GM23338 (cell line): Measurements from ENCODE around the gene EYS. TPM values are rescaled to one million over a fixed set of nuclear protein-coding genes. Genes with fewer than 3 reads are reported as not detected.

ENCODE experiments used
- ATAC-seq: fragments of 200-7000 bp; cut with Tn5 transposase; 3 replicates; pipeline ENCODE4 v1.9.1; 2020
- DNase-seq: peaks from one replicate; pipeline ENCODE4 v3.0.0-alpha.2; 2015; ENCODE audit warnings: low spot score
- H2AFZ ChIP-seq: fragments of 200-600 bp; sonication (generic); 2 replicates; pipeline ENCODE4 v1.8.0; 2016; ENCODE audit warnings: antibody characterized with exemption, mild to moderate bottlenecking, moderate library complexity
- H3F3A ChIP-seq: fragments of 200-600 bp; sonication (generic); replicated peaks from 2 replicates; pipeline ENCODE4 v1.8.0; 2017; ENCODE audit warnings: antibody characterized with exemption, mixed run types, low read depth
- H3K27ac ChIP-seq: fragments of 200-600 bp; sonication (generic); 2 replicates; pipeline ENCODE4 v1.6.1; 2016; ENCODE audit warnings: low read depth
- H3K27me3 ChIP-seq: fragments of 200-600 bp; sonication (generic); 2 replicates; pipeline ENCODE4 v1.8.0; 2016; ENCODE audit warnings: mild to moderate bottlenecking, mixed run types, moderate library complexity; ENCODE audit not compliant: insufficient read depth
- H3K36me3 ChIP-seq: fragments of 200-600 bp; sonication (generic); 2 replicates; pipeline ENCODE4 v1.8.0; 2016; ENCODE audit warnings: mild to moderate bottlenecking; ENCODE audit not compliant: insufficient read depth
- H3K4me1 ChIP-seq: fragments of 200-600 bp; sonication (generic); 2 replicates; pipeline ENCODE4 v1.8.0; 2016; ENCODE audit warnings: mild to moderate bottlenecking, moderate library complexity; ENCODE audit not compliant: insufficient read depth
- H3K4me2 ChIP-seq: fragments of 200-600 bp; sonication (generic); 2 replicates; pipeline ENCODE4 v1.7.1; 2017; ENCODE audit warnings: mixed run types
- H3K4me3 ChIP-seq: fragments of 200-600 bp; sonication (generic); 2 replicates; pipeline ENCODE4 v1.6.1; 2016; ENCODE audit warnings: mixed run types
- H3K79me2 ChIP-seq: fragments of 200-600 bp; sonication (generic); replicated peaks from 2 replicates; pipeline ENCODE4 v1.8.0; 2017; ENCODE audit warnings: mild to moderate bottlenecking; ENCODE audit not compliant: insufficient read depth
- H3K9me2 ChIP-seq: fragments of 200-600 bp; sonication (generic); 2 replicates; pipeline ENCODE4 v1.8.0; 2017; ENCODE audit not compliant: insufficient read depth
- H4K20me1 ChIP-seq: fragments of 200-600 bp; sonication (generic); replicated peaks from 2 replicates; pipeline ENCODE4 v1.8.0; 2017; ENCODE audit warnings: mild to moderate bottlenecking; ENCODE audit not compliant: insufficient read depth
- H3K27ac Mint-ChIP-seq: 2 replicates; pipeline ENCODE4 v1.8.0; 2020; ENCODE audit warnings: inconsistent platforms, mild to moderate bottlenecking, moderate library complexity, mixed read lengths
- H3K27me3 Mint-ChIP-seq: 3 replicates; pipeline ENCODE4 v1.8.0; 2022; ENCODE audit warnings: low read depth, mild to moderate bottlenecking, moderate library complexity, mixed read lengths, inconsistent platforms; ENCODE audit not compliant: insufficient read depth, poor library complexity
- H3K36me3 Mint-ChIP-seq: 3 replicates; pipeline ENCODE4 v1.8.0; 2021; ENCODE audit warnings: low read depth, mild to moderate bottlenecking, inconsistent platforms, moderate library complexity, mixed read lengths
- H3K4me1 Mint-ChIP-seq: 3 replicates; pipeline ENCODE4 v1.8.0; 2020; ENCODE audit warnings: mild to moderate bottlenecking, inconsistent platforms, mixed read lengths
- H3K4me3 Mint-ChIP-seq: 3 replicates; pipeline ENCODE4 v1.8.0; 2021; ENCODE audit warnings: moderate library complexity, mild to moderate bottlenecking, inconsistent platforms, mixed read lengths
- H3K9me3 Mint-ChIP-seq: 3 replicates; pipeline ENCODE4 v1.8.0; 2020; ENCODE audit warnings: moderate library complexity, mild to moderate bottlenecking, inconsistent platforms, mixed read lengths
- CTCF ChIP-seq, 2 experiments: fragments of 200-600 bp in 1 of 2; sonication (generic) in 1 of 2; conservative IDR thresholded peaks; 2 replicates each; pipeline versions ENCODE4 v1.5.1 to v1.6.1; 2016 to 2017; ENCODE audit warnings: antibody characterized with exemption in 2 of 2, low read depth in 2 of 2, mild to moderate bottlenecking in 2 of 2, moderate library complexity in 1 of 2
- ETS1 ChIP-seq: IDR thresholded peaks from 2 replicates; pipeline ENCODE4 v1.6.1; 2016; ENCODE audit warnings: antibody characterized with exemption
- EZH2 ChIP-seq: fragments of 200-600 bp; sonication (generic); IDR thresholded peaks from one replicate; pipeline ENCODE4 v1.8.0; 2017; ENCODE audit warnings: antibody characterized with exemption, mild to moderate bottlenecking, low read depth; ENCODE audit not compliant: unreplicated experiment
- JUNB ChIP-seq: IDR thresholded peaks from one replicate; pipeline ENCODE4 v1.6.1; 2016; ENCODE audit warnings: antibody characterized with exemption; ENCODE audit not compliant: unreplicated experiment
- POLR2AphosphoS5 ChIP-seq: IDR thresholded peaks from 2 replicates; pipeline ENCODE4 v1.6.1; 2016; ENCODE audit warnings: antibody characterized with exemption, low read depth
- REST ChIP-seq: IDR thresholded peaks from one replicate; pipeline ENCODE4 v1.6.1; 2018; ENCODE audit warnings: antibody characterized with exemption; ENCODE audit not compliant: unreplicated experiment
- STAT1 ChIP-seq: IDR thresholded peaks from one replicate; pipeline ENCODE4 v1.6.1; 2016; ENCODE audit warnings: antibody characterized with exemption; ENCODE audit not compliant: unreplicated experiment
- ZNF114 ChIP-seq: fragments of 250-450 bp; sonication (Bioruptor Pico); IDR thresholded peaks from 2 replicates; pipeline ENCODE4 v1.5.0; 2020; ENCODE audit warnings: mild to moderate bottlenecking, moderate library complexity
- ZNF462 ChIP-seq: fragments of 250-450 bp; sonication (Bioruptor Pico); IDR thresholded peaks from 2 replicates; pipeline ENCODE4 v1.5.0; 2020; ENCODE audit warnings: mild to moderate bottlenecking, moderate library complexity
- polyA plus RNA-seq: library from polyadenylated mRNA; unstranded; fragments of >200 nt; fragmentation: Nextera tagmentation; extraction: Ambion mirVana; gene quantifications from 2 replicates; pipeline ENCODE4 v1.2.1, GENCODE V29; 2016
- total RNA-seq: library from RNA; depleted of rRNA; stranded (reverse); fragments of >200 nt; shearing (Covaris generic); gene quantifications from 2 replicates; pipeline ENCODE4 v1.2.3, GENCODE V29; 2014

EYS gene
- total and polyA plus RNA-seq, 2 experiments from 2014 or later = 0.38 to 0.52 TPM

- Histone ChIP-seq H3K27ac (no peak overlapping the region), H3K4me1 (no peaks in the 10 kb centered on the region), H3K79me2 (no peaks in the 10 kb centered on the region), H3K4me3 (no peak overlapping the region), H3K4me2 (no peak overlapping the region), H4K20me1 (no peaks in the 10 kb centered on the region), H3K27me3 (no peaks in the 10 kb centered on the region), H3K9me2 (0 out of 2 replicates have a peak, but pooled peaks cover 4% of the 10 kb centered on the region), H2AFZ (no peak overlapping the region), H3F3A (no peaks in the 10 kb centered on the region), H3K36me3 (no peaks in the 10 kb centered on the region)
- Mint-ChIP-seq H3K4me1 (peaks cover 3% of the 10 kb centered on the region; the same call in 2 of the 3 replicates), H3K27me3 (no peaks in the 10 kb centered on the region), H3K9me3 (peaks cover 3% of the 10 kb centered on the region; the same call in 2 of the 3 replicates), H3K4me3 (no peak overlapping the region), H3K27ac (no peak overlapping the region), H3K36me3 (no peaks in the 10 kb centered on the region)
- DNase-seq (no peak), ATAC-seq (no peak)
- no peak for TF ChIP-seq POLR2AphosphoS5
- no peak for TF ChIP-seq ZNF114
- TF ChIP-seq REST = no peak
- TF ChIP-seq EZH2 = no peak
Observed at GRCh38 chr6:64717281-64717680, 989.7 kb downstream of the EYS start.

GRCh38 chr6:64715624-64716023 is 991.4 kb downstream of the EYS start:
- Mint-ChIP-seq H3K4me1 (peaks cover 3% of the 10 kb centered on the region; the same call in 2 of the 3 replicates), H3K9me3 (no peaks in the 10 kb centered on the region; the same call in 2 of the 3 replicates), H3K4me3 (no peak overlapping the region), H3K27ac (no peak overlapping the region), H3K27me3 (no peaks in the 10 kb centered on the region), H3K36me3 (no peaks in the 10 kb centered on the region)
- H3K4me3 ChIP-seq = no peak overlapping the region
- H3K79me2 ChIP-seq = no peaks in the 10 kb centered on the region
- H3K36me3 ChIP-seq = no peaks in the 10 kb centered on the region
- H3K4me1 ChIP-seq = no peaks in the 10 kb centered on the region; the same call in 1 of the 2 replicates
- no peak overlapping the region for H2AFZ ChIP-seq
- no peak overlapping the region for H3K27ac ChIP-seq
- TF ChIP-seq POLR2AphosphoS5 (no peak), JUNB (no peak), STAT1 (no peak), EZH2 (no peak), CTCF (conservative IDR thresholded peaks at IDR 0.05; ENCODE audit: low read depth in 2 of 2) (no peak), ZNF462 (CRISPR knock-in tag) (no peak), ETS1 (no peak)
- no peaks in the 10 kb centered on the region for H3K27me3 ChIP-seq
- peaks cover 8% of the 10 kb centered on the region; the same call in 1 of the 2 replicates for H3K9me2 ChIP-seq
- H3K4me2 ChIP-seq = no peak overlapping the region
- H4K20me1 ChIP-seq = no peaks in the 10 kb centered on the region
- no peaks in the 10 kb centered on the region for H3F3A ChIP-seq
- ATAC-seq (no peak), DNase-seq (no peak)
